NCI-H1105 (cell line): Measurements from ENCODE around the gene TBC1D4.

Source experiments
- DNase-seq: peaks from one replicate; lab custom pipeline; 2025; lab: John Stamatoyannopoulos, UW

TBC1D4 gene

DNA sequence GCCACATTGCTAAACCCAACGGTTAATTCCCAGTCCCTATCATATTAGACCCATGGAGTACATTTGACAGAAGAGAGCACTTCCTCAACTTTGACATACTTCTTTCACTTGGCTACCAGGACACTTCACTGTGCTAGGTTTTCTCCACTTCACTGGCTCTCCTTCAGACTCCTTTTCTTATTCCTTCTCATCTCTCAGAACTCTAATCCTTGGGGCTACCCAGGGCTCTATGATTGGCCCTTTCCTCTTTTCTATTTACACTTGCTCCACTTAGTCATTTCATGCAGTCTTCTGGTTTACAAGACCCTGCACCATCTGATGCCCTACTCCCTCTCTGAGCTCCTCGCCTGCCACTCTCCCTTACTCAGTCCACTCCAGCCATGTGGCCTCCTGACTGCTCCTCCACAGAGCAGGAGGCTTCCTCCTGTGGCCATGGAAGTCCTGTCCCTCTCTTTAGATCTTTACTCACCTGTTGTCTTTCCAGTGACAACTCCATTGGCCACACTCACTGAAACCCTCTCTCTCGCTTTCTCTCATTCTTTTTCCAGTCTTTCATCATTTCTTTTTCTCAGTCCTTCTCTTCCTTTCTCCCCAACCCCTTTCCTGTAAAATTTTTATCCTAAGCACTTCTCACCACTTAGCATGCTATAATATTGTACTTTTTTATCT lies 90.4 kb downstream of the TBC1D4 start:
- DNase-seq: no peak

DNA sequence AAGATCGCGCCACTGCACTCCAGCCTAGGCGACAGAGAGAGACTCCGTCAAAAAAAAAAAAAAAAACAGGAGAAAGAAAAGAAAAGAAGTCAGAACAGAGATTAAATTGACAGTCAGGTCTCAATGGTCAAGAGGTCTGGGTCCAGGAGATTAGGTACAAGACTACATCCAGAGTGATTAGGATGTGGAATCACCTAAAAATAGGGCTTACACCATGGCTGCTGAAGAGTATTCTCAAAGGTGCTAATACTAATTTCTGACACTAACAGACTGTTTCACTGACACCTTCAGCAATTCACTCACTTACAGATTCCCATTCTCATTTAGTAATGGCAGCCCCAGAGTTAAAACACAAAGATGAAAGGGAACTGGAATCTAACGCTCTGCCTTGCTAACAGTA lies 91.7 kb downstream of the TBC1D4 start:
- no peak for DNase-seq

DNA sequence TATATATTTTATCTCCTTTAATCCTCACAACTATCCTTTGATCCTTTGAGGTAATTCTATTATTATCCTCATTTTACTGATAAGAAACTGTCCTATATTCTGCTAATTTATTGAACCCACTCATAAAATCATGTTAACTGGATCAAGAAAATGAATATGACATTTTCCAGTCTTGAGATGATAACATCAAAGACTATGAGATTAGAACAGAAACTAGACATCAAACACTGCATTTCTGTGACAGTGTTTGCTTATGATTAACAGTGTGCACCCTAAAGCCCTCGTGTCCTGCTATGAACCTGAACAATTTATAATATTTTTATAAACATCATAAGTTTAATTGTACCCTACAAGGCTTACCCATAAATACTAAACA lies 96.3 kb downstream of the TBC1D4 start:
- no peak for DNase-seq

DNA sequence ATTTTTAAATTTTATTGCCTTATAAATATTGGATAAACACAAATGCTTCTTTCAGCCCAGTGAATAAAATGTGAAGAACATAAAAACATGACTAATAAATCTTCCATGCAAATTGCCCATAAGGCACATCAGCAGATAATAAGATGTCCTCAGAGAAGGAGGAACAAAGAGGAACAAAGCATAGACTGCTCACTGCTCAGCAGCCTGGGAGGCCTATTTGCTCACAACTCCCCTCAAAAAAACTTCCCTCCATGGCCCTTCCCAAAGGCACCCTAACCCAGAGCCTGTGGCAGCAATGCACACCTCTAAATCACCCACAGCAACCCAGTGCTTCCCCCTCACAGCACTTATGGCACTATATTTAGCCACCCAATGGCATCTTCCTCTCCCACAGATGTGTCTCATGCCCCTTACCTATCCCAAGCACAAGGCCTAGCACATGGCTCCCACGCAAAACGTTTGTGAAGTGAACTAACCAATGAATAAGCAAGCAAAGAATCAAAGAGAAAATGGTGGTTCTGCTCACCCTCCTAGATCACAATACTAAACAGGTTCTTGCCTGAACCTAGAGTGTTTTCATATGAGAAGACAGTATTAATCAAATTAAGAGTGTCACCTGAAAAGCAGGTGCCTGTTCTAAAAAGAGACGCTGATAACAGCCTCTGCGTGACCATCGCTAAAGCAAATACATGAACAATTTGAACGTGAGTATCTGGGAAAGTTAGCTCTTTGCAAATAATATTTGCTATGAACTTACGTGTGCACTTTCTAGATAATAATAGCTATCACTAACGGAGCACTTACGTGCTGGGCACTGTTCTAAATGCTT lies 96.9 kb downstream of the TBC1D4 start:
- DNase-seq: no peak

DNA sequence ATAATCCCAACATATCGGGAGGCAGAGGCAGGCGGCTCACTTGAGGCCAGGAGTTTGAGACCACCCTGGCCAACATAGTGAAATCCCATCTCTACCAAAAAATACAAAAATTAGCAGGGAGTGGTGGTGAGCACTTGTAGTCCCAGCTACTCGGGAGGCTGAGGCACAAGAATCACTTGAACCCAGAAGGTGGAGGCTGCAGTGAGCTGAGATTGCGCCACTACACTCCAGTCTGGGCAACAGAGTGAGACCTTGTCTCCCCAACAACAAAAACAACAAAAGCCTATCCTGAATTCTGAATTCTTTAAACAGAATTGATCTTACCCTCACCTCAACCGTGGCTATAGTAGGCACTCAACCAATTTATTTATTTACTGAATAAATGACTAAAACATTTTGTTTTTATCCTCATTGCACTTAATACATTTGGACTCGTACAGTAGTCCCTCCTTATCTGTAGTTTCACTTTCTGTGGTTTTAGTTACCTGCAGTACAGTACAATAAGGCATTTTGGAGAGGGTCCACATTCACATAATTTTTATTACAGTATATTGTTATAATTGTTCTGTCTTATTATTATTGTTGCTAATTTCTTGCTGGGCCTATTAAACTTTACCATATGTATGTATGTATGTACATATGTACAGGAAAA lies 98.8 kb downstream of the TBC1D4 start:
- DNase-seq: no peak

DNA sequence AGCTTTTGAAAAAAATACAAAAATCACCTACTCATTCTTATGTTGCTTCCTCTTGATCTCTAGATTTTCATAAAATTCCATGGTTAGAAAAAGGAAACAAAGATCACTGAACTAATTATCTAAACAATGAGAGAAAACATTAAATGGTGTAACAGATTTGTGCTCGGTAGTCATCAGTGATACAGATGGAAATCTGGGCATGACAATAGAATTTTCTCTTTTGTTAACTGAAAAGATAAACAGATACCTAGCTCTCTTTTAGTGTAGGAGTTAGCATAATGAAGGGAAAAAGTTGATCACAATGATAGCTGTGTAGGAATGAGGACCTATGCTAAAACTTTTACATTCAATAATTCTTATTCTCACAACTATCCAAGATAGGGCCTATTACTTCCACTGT lies 103.7 kb downstream of the TBC1D4 start:
- DNase-seq: no peak

DNA sequence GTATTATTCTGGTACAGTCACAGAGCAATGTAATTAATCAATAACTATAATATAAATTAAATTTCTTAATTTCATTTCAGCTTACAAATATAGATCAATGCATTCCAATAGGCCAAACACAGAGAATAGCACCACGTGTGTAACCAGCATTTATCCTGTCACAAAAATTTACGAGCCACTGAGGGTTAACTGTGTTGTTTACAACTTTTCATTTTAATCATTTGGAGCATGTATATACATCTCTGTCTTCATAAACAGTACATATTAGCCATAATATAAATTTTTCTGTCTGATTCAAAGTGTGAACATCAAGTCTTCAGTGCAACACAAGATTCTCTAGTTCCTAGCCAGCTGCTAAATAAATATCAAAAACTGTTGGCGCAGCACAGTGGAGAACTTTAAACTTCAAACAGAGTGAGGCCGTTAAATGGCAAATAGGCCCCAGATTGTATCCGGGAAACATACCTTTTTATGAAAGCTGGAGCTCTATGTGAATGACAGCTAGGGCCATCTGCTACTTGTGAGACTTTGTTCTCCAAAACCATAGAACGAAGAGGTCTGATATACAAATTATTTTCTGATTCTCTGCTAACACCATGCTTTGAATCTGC lies 105.1 kb downstream of the TBC1D4 start:
- no peak for DNase-seq

DNA sequence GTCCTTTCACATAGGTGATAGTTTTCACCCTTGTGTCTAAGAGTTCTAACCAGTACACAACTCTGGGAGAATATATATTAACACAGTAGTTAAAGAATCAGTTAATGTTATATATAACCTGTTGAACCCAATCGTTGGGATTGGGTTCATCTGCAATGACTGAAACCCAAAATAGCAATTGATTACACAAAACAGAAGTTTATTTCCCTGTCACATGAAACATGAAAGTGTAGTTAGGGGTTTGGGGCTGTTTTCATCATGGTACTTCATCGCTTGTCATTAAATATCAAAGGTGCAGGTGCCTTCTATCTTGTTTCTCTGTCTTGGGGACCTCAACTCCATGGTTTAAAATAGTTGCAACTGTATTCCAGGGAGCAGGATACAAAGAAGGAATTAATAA lies 106.6 kb downstream of the TBC1D4 start:
- no peak for DNase-seq

DNA sequence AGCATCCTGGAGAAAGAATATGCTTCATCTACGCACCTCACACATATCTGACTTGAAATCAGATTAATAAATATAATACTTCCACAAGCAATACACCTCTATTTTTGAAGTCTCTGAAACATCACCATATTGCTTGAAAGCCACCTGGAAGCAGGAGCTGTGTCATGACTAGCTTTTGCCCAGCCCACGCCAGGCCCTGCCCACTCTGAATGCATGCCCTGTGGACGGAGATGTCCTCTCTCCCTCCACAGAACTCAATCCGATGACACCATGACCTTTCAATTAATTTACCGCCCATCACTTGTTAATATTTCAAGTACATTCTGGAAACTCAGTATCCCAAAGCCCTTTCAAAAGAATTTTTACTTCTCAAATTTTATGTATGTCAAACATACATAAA lies 108.0 kb downstream of the TBC1D4 start:
- no peak for DNase-seq

DNA sequence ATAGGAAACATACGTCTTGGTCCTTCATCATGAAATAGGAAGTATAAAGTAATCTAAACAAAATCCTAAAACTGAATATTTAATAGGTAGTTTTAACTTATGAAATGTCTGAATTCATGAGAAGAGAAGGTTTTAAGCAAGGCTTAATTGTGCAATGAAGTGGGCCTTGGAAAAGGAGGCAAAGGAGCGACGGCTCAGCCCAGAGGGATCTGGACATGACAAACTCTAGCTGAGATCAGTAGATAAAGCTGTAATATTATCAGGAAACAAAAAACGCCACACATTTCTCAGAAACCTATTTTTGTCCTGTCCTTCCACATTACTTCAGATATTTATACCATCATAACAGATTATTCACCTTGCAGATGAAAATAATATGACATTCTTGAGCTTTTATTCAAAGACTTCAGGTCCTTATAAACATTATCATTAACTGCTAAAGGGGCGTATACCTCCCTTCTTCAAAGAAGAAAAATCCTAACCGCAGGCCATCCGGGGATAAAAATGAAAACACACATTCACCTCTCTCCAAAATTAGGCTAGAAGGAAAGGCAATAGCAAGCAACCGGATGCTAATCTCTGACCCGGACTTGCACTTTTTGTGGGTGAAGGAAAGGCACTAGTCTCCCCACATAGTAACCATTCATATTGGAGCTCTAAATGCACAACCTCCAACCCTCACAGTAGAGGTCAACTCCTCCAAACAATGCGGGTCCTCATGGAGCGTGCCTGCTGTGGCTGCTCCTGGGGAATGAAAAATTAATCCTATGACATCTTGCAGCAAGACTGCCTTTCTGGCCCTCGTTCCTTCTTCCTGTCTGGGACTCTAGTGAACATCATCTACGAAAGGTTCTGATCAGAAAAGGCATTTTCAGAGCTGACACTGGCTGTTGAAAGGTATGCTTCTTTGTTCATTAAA lies 108.8 kb downstream of the TBC1D4 start:
- no peak for DNase-seq

DNA sequence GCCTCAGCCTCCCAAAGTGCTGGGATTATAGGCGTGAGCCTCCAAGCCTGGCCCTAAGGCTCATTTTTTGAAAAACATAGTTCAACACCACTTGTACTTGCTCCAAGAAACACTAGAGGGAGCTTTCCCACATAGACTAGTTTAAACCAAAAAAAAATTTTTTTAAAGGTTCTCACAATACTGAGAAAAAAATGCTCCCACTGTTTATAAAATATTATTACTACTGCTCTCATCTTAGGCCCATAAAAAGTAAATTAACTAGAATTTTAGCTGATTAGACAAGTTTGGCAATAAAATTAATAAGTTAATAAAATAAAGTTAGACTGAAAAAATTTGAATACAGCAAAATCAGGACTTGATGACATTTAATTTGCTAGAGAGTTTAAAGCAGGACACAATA lies 109.5 kb downstream of the TBC1D4 start:
- no peak for DNase-seq

DNA sequence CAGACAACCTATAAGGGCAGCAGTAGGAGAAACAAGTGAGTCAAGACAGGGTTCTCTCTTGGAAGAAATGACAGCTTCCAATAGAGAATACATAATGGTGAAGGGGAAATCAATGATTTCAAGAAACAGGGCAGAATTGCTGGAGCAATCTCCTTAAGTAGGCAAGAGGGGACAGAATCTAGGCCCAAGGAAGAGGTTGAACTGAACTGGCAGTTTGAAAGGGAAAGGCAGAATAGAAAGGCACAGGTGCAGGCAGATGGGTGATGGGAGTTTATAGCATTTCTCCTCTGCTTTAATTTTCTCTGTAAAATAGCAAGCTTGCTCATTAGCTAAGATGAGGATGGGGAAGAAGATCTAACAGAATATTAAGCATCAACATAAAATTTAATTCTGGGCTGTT lies 110.8 kb downstream of the TBC1D4 start:
- DNase-seq: no peak

DNA sequence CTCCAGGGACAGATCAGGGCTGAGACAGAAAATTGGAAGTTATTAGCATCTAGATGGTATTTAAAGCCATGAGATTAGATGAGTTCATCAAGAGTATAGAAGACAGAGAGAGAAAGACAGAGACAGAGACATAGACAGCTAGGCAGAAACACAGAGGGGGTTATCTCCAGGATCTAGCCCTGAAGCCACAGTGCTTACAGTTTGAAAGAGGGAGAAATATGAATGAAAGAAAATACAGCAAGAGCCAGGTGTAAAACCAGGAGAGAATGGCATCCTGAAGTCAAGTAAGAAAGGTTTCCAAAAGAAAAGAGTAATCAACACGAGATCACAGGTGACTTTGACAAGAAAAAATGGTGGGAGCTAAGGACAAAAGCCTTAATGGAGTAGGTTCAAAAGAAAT lies 111.2 kb downstream of the TBC1D4 start:
- DNase-seq: no peak

DNA sequence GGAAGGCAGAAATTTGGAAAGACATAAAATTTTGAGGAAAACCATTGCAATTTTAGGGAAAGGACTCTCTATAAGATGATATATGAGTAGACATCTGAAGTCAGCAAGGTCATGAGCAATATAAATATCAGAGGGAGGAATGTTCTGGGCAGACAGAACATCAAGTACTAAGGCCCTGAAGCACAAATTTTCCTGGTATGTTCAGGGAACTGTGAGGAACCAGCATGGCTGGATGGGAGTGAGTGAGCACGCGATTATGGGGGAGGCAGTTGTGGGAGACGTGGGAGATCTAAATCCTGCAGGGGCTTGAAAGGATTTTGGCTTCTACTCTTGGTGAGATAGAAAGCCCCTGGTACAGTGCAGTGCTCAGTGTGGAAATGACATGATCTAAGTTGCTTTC lies 112.0 kb downstream of the TBC1D4 start:
- no peak for DNase-seq

DNA sequence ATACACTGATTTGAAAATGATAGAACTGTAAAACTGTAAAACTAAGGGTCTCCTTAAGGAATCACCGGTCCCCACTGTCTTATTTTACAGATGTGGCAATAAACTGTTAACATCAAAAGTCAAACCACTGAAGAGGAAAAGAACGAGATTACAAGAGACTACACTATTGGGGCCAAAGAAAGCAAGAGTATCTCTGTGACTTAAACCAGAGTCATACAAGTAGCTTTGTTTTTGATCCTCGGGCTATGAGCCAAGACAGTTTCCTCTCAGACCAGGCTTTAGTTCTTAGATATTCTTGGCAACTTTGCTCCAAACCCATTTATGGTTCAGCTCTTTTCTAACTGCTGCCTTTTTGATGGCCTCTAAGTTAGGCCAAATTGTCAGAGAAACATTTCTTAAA lies 113.8 kb downstream of the TBC1D4 start:
- no peak for DNase-seq

DNA sequence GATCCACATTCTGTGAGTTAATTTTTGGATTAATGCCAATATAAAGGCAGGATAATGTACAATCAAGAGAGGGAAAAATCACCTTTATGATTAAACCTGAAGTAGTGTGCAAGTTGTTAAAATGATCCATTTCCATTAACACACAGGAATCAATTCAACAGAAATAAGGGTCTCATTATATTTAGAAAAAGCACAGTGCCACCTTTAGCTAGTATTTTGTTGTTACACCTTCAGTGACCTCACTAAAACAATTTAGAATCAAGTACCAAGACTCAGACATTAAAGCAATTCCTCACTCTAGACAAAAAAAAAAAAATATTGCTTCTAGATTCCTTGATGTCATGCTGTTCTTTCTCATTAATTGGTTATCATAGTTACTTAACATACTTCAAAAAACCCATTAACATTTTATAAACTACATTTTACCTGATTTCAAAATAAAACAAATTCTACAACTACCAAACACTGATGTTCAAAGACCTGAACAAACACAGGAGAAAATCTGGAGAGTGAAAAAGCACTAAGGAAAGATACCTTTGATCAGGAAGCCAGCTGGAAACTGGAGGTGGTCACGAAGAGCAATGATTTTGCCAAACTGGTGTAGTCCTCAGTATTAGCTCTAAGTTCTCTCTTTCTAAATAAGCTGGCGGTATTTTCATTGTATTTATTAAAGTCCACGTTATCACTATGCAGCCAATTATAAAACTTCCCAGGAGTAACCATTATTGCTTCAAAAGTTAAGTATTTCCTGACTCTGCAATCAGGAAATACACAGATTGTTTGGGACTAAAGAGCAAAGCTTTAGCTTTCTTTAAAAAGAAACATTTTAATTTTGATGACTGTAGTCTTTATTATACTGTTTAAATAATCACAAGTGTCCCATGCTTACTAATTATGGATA lies 115.3 kb downstream of the TBC1D4 start:
- DNase-seq: no peak

DNA sequence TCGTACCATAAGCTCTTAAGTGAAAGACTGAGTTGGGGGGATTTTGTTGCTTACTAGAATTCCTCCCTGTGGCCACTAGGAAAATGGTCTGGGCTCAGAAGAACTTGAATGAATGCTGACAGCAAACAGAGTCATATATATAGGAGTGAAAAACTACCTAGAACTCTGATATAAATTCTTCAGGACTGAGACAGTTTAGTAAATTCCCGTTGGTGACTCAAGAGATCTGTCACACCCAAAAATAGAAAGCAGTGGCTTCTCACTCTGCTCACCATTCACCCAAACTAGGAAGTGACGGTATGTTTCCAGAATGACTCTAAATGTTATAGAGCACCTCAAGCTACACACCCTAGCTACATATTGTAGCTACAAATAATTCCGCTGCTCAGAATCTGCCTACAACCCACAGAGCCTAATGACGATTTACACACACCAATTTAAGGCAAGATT lies 116.2 kb downstream of the TBC1D4 start:
- no peak for DNase-seq

DNA sequence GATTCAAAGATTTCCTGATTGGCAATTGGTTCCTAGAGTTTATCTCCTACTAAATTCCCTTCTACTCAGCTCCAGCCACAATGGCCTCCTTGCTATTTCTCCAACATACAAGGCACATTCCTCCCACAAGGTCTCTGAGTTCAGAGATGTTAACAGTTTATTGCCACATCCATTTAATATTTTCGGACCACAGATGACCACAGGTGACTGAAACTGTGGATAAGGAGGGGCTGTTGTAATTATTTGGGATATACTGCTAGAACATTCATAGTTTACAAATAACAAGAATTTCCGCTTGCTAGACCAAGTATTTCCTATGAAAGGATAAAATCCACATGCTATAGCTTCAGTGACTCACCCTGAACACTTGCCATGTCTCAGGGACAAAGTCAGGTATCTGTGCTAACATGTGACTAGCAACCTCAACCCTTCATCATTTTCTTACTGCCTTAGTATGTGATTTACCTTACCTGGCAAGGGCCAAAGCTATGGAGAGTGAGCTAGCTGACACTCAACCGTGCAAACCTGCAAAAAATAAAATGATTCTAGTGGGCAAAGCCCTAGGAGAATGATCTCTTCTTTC lies 117.7 kb downstream of the TBC1D4 start:
- no peak for DNase-seq

DNA sequence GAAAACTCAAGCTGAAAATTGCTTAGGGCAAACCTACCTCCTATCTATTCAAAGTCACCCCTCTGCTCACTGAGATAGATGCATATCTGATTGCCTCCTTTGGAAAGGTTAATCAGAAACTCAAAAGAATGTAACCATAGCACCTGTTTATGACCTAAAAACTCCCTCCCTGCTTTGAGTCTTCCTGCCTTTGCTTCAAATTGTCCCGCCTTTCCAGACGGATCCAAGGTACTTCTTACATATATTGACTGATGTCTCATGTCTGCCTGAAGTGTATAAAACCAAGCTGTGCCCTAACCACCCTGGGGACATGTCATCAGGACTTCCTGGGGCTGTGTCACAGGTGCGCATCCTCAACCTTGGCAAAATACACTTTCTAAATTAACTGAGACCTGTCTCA lies 118.6 kb downstream of the TBC1D4 start:
- DNase-seq: no peak

DNA sequence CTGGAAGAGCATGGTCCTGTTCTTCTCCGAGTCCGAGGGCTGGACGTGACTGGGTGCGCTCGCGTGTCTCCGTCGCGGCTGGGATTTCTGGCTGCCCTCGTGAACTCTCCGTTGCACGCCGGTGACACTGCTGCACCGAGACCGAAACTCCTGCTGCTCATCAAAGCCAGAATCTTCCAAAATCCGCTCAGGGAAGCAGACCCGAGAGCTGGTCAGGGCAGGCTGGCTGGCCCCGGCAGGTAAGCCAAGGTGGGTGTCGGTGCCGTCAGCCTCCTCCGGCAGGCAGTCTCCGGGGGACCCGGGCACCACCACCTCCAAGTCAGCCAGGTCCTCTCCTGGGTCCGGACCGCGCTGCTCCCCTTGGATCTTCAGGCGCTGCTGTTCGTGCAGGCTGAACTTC lies 119.9 kb downstream of the TBC1D4 start:
- no peak for DNase-seq
